Mucosa of stomach (tissue), 1 donor: ENCODE results near the gene TCTN1.
"Not testable (repeated sequence)": the region's sequence is repeated elsewhere in the genome, so short reads cannot be mapped to it uniquely, and the experiment has no call there.

Experiments used
- H3K27me3 ChIP-seq: one replicate; pipeline ENCODE4 v1.7.0; 2013; ENCODE audit warnings: mild to moderate bottlenecking, low read length; ENCODE audit not compliant: control insufficient read depth, insufficient read depth
- H3K36me3 ChIP-seq: one replicate; pipeline ENCODE4 v1.7.0; 2013; ENCODE audit warnings: low read length; ENCODE audit not compliant: control insufficient read depth, insufficient read depth
- H3K4me1 ChIP-seq: one replicate; pipeline ENCODE4 v1.7.0; 2013; ENCODE audit warnings: mild to moderate bottlenecking, low read length; ENCODE audit not compliant: control insufficient read depth, insufficient read depth
- H3K4me3 ChIP-seq: one replicate; pipeline ENCODE4 v1.7.0; 2013; ENCODE audit warnings: low read length
- H3K9ac ChIP-seq: one replicate; pipeline ENCODE4 v1.7.0; 2013; ENCODE audit warnings: mild to moderate bottlenecking, low read length, moderate library complexity
- H3K9me3 ChIP-seq: one replicate; pipeline ENCODE4 v1.7.0; 2013; ENCODE audit warnings: mild to moderate bottlenecking, low read length, moderate library complexity; ENCODE audit not compliant: control insufficient read depth
- donor health status: Pancreatic carcinoma.

TCTN1 gene

DNA sequence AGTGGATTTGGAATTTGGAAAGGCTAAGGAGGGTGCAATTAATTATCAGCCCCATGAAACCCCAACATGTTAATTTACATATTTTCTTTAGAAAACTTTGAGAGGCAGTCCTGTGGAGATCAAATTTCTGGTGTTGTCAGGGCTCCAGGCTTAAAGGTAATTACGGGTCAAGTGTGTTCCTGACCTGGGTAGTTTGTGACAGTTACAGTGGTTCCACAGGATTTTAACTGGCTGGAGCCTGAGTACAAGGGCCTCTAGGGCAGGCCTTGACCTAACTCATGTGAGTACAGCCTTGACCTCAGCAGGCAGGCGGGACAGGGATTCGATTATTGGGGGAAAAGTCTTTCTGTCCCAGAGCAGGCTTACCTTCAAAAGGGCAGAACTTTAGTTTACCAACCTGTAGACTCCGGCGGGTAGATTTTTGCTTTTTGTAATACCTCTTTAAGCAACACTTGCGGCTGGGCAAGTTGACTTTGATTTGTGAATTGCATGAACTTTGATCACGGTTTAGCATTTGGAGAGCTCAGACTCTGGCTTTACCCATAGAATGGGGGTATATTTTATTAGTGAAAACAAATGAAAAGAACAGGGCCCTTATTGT is 22.4 kb upstream of the TCTN1 start:
- H3K36me3 ChIP-seq: no peaks in the 10 kb centered on the region
- H3K9me3 ChIP-seq: no peaks in the 10 kb centered on the region
- H3K27me3 ChIP-seq: no peaks in the 10 kb centered on the region
- no peak overlapping the region for H3K4me3 ChIP-seq
- peak overlapping the region; percentile 1 for H3K9ac ChIP-seq
- H3K4me1 ChIP-seq: peaks cover 22% of the 10 kb centered on the region

DNA sequence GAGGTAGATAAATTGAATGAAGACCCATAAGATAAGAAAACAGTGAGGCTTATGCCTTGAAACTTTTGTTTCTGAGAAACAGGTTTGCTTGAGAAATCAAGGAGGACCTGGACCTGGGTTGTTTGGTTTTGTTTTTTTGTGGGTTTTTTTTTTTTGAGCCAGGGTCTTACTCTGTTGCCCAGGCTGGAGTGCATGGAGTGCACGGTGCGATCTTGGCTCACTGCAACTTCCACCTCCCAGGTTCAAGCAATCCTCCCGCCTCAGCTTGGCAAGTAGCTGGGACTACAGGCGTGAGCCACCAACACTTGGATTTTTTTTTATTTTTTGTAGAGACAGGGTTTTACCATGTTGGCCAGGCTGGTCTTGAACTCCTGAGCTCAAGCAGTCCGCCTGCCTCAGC is 21.9 kb upstream of the TCTN1 start:
- Histone ChIP-seq H3K36me3 (no peaks in the 10 kb centered on the region), H3K4me3 (no peak overlapping the region), H3K9me3 (no peaks in the 10 kb centered on the region), H3K9ac (no peak overlapping the region), H3K27me3 (no peaks in the 10 kb centered on the region), H3K4me1 (peaks cover 22% of the 10 kb centered on the region)

DNA sequence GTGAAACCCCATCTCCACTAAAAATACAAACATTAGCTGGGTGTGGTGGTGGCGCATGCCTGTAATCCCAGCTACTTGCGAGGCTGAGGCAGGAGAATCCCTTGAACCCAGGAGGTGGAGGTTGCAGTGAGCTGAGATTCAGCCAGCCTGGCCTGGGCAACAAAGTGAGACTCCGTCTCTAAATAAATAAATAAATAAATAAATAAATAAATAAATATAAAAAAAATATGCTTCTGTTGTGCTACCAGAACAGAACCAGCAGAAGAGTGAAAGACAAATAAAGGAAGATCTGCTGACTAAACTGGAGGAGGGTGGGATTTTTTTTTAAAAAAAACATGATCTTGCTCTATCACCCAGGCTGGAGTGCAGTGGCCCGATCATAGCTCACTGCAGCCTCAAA is 21.0 kb upstream of the TCTN1 start:
- peaks cover 22% of the 10 kb centered on the region for H3K4me1 ChIP-seq
- not testable (repeated sequence) for H3K4me3 ChIP-seq, H3K9ac ChIP-seq, H3K9me3 ChIP-seq, H3K36me3 ChIP-seq, H3K27me3 ChIP-seq

DNA sequence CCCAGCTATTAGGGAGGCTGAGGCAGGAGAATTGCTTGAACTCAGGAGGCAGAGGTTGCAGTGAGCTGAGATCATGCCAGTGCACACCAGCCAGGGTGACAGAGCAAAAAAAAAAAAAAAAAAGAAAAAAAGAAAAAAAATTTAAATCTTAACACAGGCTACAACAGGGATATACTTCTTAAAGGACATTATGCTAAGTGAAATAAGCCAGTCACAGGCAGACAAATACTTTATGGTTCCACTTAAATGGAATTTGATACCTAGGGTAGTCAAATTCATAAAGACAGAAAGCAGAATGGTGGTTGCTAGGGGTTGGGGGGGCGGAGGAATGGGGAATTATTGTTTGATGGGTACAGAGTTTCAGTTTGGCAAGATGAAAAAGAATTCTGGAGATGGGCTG is 16.0 kb upstream of the TCTN1 start:
- no peaks in the 10 kb centered on the region for H3K9me3 ChIP-seq
- no peak overlapping the region for H3K9ac ChIP-seq
- no peaks in the 10 kb centered on the region for H3K27me3 ChIP-seq
- H3K4me1 ChIP-seq: no peaks in the 10 kb centered on the region
- no peak overlapping the region for H3K4me3 ChIP-seq
- H3K36me3 ChIP-seq: no peaks in the 10 kb centered on the region

DNA sequence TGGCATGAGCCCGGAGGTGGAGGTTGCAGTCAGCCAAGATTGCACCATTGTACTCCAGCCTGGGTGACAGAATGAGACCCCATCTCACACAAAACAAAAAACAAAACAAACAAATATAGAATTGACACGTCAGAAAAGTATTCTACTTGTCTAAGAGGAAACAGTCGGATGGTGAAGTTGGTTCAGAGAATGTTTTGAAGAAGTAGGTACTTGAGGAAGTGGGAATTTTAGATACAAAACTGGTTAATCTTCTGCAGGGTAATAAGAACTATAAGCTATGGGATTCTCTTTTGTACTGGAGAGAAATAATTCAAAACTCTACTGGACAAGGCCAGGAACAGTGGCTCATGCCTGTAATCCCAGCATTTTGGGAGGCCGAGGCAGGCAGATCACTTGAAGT is 14.6 kb upstream of the TCTN1 start:
- H3K9ac ChIP-seq: no peak overlapping the region
- H3K27me3 ChIP-seq: no peaks in the 10 kb centered on the region
- H3K36me3 ChIP-seq: no peaks in the 10 kb centered on the region
- no peaks in the 10 kb centered on the region for H3K9me3 ChIP-seq
- H3K4me3 ChIP-seq: no peak overlapping the region
- H3K4me1 ChIP-seq: no peaks in the 10 kb centered on the region

DNA sequence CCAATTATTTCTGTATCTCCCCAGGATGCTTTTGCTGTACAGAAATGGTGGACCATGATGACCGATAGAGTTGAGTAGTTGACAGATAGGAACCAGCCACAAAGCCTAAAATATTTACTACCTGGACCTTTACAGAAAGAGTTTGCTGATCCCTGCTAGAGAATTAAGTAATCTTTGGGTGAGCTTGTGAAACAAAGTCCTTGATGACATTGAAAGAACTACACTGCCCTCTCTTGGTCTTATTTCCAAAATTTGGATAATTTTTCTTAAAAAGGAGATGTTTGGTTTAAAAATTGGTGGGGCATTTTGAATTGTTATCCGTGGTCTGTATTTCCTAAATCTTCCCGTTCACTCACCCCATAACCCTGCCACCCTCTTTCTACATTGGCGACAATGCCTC is 13.7 kb upstream of the TCTN1 start:
- H3K9ac ChIP-seq: no peak overlapping the region
- H3K36me3 ChIP-seq: no peaks in the 10 kb centered on the region
- H3K27me3 ChIP-seq: no peaks in the 10 kb centered on the region
- no peaks in the 10 kb centered on the region for H3K9me3 ChIP-seq
- no peak overlapping the region for H3K4me3 ChIP-seq
- no peaks in the 10 kb centered on the region for H3K4me1 ChIP-seq

DNA sequence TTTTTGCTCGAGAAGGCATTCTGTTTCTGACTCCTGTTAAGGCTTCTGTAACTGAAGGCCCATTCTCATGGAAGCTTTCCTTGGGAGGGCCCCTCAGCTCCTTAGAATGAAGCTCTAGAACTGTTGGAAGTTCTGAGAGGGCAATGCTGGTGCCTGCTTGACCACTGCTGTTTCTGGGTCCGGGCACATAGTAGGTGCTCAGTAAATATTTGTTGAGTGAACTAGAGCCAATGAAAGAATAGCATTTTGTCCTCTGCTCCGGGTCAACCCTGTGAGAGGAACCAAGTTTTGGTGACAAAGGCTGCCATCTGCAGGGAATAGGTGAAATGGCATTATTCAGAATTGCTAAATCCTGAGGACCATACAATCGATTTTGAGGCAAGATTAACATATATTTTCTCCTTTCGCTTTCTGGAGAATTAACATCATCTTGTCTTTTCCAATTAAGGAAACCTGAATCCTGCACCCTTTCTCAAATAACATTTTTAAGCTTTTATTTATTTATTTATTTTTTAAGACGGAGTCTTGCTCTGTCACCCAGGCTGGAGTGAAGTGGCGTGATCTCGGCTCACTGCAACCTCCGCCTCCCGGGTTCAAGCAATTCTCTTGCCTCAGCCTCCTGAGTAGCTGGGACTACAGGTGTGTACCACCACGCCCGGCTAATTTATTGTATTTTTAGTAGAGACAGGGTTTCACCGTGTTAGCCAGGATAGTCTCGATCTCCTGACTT is 11.7 kb upstream of the TCTN1 start:
- not testable (repeated sequence) for H3K9me3 ChIP-seq, H3K4me3 ChIP-seq, H3K36me3 ChIP-seq, H3K27me3 ChIP-seq, H3K4me1 ChIP-seq, H3K9ac ChIP-seq

DNA sequence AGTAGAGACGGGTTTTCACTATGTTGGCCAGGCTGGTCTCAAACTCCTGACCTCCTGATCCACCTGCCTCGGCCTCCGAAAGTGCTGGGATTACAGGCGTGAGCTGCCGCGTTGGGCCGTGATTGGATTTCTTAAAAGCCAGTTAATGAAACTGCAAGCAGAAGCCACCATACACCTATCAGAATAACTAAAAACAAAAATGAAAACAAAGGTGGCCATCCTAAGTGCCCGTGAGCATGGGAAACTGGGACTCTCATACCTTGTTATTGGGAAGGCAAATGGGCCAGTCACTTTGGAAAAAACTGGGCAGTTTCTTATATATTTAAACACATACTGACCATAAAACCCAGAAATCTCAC is 7.7 kb upstream of the TCTN1 start:
- Histone ChIP-seq H3K4me1 (no peaks in the 10 kb centered on the region), H3K36me3 (no peaks in the 10 kb centered on the region), H3K4me3 (no peak overlapping the region), H3K9ac (no peak overlapping the region), H3K9me3 (no peaks in the 10 kb centered on the region), H3K27me3 (no peaks in the 10 kb centered on the region)

DNA sequence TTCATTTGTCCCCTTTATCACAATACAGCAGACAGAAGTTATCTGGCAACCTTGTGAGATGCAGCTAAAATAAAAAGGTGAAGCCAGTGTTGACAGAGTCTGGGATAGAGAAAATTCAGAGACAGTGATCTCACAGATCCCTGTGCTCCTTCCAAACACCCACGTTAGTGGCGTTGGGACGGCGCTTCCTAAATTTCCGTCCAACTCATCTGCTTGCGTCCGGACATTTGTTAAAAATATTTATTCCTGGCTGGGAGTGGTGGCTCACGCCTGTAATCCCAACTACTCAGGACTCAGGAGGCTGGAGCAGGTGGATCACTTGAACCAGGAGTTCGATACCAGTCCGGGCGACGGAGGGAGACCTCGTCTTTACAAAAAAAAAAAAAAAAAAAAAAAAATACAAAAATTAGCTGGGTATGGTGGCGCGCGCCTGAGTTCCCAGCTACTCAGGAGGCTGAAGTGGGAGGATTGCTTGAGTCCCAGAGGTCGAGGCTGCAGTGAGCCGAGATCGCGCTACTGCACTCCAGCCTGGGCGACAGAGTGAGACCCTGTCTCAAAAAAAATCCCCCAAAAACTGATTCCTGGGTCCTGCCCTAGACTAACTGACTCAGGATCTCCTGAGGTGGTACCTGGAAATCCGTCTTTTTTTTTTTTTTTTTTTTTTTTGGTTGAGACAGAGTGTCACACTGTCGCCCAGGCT is 708 bp upstream of the TCTN1 start:
- Histone ChIP-seq H3K9me3 (no peaks in the 10 kb centered on the region), H3K36me3 (no peaks in the 10 kb centered on the region), H3K4me1 (peaks cover 5% of the 10 kb centered on the region), H3K9ac (peak overlapping the region; percentile 69), H3K4me3 (peak overlapping the region; percentile 53), H3K27me3 (no peaks in the 10 kb centered on the region)

DNA sequence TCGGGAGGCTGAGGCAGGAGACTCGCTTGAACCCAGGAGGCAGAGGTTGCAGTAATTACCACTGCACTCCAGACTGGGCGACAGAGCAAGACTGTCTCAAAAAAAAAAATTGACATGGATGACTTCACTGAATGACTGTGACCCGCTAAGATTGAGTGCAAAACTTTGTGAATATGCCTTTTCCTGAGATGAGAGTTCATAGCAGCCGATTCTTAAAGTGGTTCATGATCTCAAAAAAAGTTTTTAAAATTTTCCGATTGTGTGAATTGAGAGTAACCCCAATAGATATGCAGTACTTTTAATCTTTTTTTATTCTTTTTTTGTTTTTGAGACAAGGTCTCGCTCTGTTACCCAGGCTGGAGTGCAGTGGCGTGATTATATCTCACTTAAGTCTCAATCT is 1.2 kb downstream of the TCTN1 start:
- no peaks in the 10 kb centered on the region for H3K36me3 ChIP-seq
- H3K9me3 ChIP-seq: no peaks in the 10 kb centered on the region
- no peak overlapping the region for H3K9ac ChIP-seq
- H3K4me3 ChIP-seq: no peak overlapping the region
- no peaks in the 10 kb centered on the region for H3K27me3 ChIP-seq
- peaks cover 5% of the 10 kb centered on the region for H3K4me1 ChIP-seq

DNA sequence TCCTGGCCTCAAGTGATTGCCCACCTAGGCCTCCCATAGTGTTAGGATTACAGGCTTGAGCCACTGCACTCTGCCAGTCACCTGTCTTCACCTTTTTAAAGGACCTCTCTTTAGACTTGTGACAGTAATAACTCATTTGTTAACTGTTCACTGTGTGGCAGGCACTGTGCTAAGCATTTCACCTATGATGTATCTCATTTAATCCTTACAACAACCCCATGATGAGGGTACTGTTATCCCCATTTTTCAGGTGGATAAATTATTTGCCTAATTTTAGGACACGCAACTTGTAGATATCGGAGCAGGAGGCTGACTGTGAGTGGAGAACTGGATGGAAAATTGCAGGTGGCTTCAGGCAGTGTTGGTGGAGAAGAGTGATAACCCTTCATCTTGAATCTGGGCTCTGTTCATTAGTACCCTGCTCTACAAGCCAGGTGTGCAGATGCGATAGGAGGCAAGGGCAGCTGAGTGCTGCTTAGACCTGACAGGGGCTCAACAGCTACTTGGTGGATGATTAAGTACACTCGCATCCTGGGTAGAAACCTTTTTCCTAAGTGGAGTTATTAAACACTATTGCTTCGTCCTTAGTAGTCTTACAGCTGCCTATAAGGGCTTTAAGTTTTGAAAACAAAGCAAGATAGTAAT is 2.7 kb downstream of the TCTN1 start:
- Histone ChIP-seq H3K4me3 (no peak overlapping the region), H3K9me3 (no peaks in the 10 kb centered on the region), H3K36me3 (no peaks in the 10 kb centered on the region), H3K4me1 (peaks cover 5% of the 10 kb centered on the region), H3K27me3 (no peaks in the 10 kb centered on the region), H3K9ac (no peak overlapping the region)

DNA sequence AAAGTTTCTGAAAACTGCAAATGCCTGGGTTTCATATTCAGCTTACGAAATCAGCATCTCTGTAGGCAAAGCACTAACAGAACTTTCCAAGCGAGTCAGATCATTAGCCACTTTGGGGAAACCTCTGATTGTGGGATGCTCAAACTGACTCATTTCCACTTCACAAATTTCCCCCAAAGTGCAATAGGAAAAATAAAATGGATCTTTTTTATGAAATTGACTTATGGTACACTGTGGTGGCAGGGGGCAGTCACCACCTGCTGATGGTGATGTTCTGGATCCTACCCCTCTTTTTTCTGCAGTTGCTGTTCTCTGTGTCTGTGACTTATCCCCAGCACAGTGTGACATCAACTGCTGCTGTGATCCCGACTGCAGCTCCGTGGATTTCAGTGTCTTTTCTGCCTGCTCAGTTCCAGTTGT is 5.6 kb downstream of the TCTN1 start:
- Histone ChIP-seq H3K36me3 (no peaks in the 10 kb centered on the region), H3K4me1 (peaks cover under 1% of the 10 kb centered on the region), H3K27me3 (no peaks in the 10 kb centered on the region), H3K9me3 (no peaks in the 10 kb centered on the region), H3K9ac (no peak overlapping the region), H3K4me3 (no peak overlapping the region)
